ENCODE results near the gene PGR.

The PGR gene

DNA sequence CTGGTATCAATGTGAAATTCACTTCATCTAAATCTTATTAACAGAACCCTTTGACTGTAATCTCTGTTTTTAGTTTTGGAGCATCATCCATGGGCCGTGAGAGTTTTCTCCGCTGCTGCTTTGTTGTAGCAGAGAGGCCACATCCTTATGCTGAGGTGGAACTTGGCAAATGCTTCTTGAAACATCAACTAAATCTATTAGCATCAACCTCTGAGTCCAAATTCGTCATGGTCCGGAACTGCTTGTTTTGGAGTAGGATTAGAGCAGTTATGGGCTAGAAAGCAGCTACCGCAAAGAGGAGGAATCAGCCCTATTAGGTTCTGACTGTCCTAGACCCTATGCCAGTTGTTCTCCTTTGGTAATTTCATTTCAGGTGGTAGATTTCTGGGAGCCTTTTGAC, 117.7 kb downstream of the PGR start:
- Histone ChIP-seq H3K36me3 (ENCODE audit: insufficient read depth, low read length) (no peaks in the 10 kb centered on the region), H3K27ac (no peak overlapping the region), H3K9ac (ENCODE audit: insufficient read length) (no peak overlapping the region), H3K9me3 (ENCODE audit: low read depth, low read length) (no peaks in the 10 kb centered on the region), H3K4me3 (no peak overlapping the region)
- no peak for TF ChIP-seq POLR2AphosphoS5 (IDR thresholded peaks at IDR 0.05; ENCODE audit: borderline replicate concordance, low read depth, low read length)
- TF ChIP-seq FOXP2 (optimal IDR thresholded peaks at IDR 0.05; ENCODE audit: control extremely low read depth, extremely low read length, insufficient read depth), result no peak
- no peak for TF ChIP-seq EZH2 (IDR thresholded peaks at IDR 0.05)
- no peak for DNase-seq (ENCODE audit: low read depth, low spot score)

DNA sequence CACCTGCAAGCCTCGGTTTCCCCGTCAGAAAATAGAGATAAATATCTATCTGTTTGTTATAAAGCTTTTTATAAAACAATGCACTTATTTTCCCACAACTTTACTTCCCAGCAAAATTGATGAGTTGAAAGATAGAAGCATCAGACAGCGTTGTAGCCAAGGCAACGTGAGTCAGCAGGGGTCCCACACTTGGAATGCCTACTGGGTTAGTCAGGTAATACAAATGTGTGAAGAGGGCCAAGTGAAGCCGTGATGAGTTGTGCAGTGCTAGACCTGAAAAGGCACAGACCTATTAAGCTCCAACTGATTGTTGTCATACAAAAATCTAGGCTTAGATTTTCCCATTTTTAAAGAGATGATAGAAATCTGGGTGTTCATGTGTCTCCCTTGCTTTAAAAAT, 118.7 kb downstream of the PGR start:
- Histone ChIP-seq H3K4me3 (no peak overlapping the region), H3K9me3 (ENCODE audit: low read depth, low read length) (no peaks in the 10 kb centered on the region), H3K9ac (ENCODE audit: insufficient read length) (no peak overlapping the region)

DNA sequence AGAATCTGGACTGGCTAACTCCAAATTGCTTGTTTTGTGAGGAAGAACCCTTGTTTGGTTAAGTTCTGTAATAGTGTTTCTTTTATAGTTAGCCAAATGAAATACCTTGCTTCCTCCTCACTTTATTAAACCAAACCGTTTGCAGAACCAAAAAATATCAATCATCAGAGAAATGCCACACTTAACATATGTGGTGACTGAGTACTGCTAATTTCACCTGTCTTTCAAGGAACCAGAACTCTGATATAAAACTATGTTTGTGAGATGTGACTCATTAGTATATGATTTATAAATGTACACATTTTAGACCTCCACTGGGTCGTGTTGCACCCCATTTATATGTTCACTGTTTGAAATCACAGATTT, 119.9 kb downstream of the PGR start:
- DNase-seq (ENCODE audit: low read depth, low spot score), result no peak
- Histone ChIP-seq H3K36me3 (ENCODE audit: insufficient read depth, low read length) (no peaks in the 10 kb centered on the region), H3K9ac (ENCODE audit: insufficient read length) (no peak overlapping the region), H3K9me3 (ENCODE audit: low read depth, low read length) (no peaks in the 10 kb centered on the region), H3K27ac (no peak overlapping the region), H3K4me3 (no peak overlapping the region)
- TF ChIP-seq POLR2AphosphoS5 (IDR thresholded peaks at IDR 0.05; ENCODE audit: borderline replicate concordance, low read depth, low read length) (no peak), EZH2 (IDR thresholded peaks at IDR 0.05) (no peak), FOXP2 (optimal IDR thresholded peaks at IDR 0.05; ENCODE audit: control extremely low read depth, extremely low read length, insufficient read depth) (no peak)

More for the DNA sequence above, 118.7 kb downstream of the PGR start:
- Histone ChIP-seq H3K36me3 (ENCODE audit: insufficient read depth, low read length) (no peaks in the 10 kb centered on the region), H3K27ac (no peak overlapping the region)
- DNase-seq (ENCODE audit: low read depth, low spot score), result no peak
- TF ChIP-seq EZH2 (IDR thresholded peaks at IDR 0.05) (no peak), FOXP2 (optimal IDR thresholded peaks at IDR 0.05; ENCODE audit: control extremely low read depth, extremely low read length, insufficient read depth) (no peak), POLR2AphosphoS5 (IDR thresholded peaks at IDR 0.05; ENCODE audit: borderline replicate concordance, low read depth, low read length) (no peak)

DNA sequence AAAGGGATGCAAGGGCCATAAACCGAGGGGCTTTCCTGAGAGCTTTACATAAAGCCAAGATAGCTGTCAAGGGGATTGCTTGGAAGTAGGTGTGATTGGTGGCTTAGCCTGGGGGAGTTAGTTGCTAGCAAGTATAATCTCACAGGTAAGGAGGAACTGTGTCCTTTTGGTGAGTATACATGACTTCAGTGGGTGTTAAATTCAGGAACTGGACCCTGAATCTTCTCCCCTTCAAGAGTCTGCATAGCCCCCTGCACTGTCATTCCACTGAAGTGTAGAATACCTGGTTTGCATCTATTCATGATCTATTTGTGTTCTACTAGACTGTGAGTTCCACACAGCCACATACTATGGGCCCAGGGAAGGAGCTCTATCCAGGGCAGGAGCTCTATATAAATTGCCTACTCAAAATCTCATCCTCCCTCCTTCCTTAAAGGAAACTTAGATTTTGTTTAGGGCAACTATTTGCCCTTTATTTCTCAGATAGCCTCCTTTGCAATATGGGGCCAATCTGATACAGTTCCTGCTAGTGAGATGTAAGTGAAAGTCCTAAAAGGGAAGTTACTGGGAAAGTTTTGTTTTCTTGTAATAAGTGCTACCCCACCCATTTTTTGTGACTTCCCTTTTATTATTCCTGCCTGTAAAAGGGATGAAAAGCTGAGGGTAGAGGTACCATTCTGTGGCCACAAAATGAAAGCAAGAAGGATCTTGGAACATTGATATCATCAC, 120.5 kb downstream of the PGR start:
- no peak overlapping the region for H3K9ac ChIP-seq (ENCODE audit: insufficient read length)
- H3K27ac ChIP-seq, result no peak overlapping the region
- no peak for DNase-seq (ENCODE audit: low read depth, low spot score)
- TF ChIP-seq FOXP2 (optimal IDR thresholded peaks at IDR 0.05; ENCODE audit: control extremely low read depth, extremely low read length, insufficient read depth) (no peak), POLR2AphosphoS5 (IDR thresholded peaks at IDR 0.05; ENCODE audit: borderline replicate concordance, low read depth, low read length) (no peak), EZH2 (IDR thresholded peaks at IDR 0.05) (no peak)
- H3K9me3 ChIP-seq (ENCODE audit: low read depth, low read length), result no peaks in the 10 kb centered on the region
- no peaks in the 10 kb centered on the region for H3K36me3 ChIP-seq (ENCODE audit: insufficient read depth, low read length)
- H3K4me3 ChIP-seq, result no peak overlapping the region

DNA sequence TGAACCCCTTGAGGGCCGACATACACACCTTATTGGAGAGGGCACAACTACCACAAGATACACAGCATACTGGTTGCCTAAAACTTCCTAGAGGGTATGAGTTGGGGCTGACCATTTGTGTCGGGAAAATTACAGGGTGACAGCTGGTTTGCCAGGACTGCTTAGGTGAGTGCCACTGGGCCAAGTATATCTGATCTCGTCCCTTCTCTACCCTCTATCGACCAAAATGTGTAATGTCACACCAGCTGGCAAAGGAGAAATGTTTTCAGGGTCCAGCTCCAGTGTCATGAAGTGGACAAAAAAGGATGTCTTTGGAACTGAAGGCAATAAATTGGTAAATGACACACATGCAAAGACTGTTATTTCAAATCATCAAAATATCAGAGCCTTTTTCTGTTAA, 126.1 kb downstream of the PGR start:
- no peaks in the 10 kb centered on the region for H3K9me3 ChIP-seq (ENCODE audit: low read depth, low read length)
- H3K9ac ChIP-seq (ENCODE audit: insufficient read length), result no peak overlapping the region
- H3K36me3 ChIP-seq (ENCODE audit: insufficient read depth, low read length), result no peaks in the 10 kb centered on the region
- no peak for TF ChIP-seq POLR2AphosphoS5 (IDR thresholded peaks at IDR 0.05; ENCODE audit: borderline replicate concordance, low read depth, low read length)
- TF ChIP-seq FOXP2 (optimal IDR thresholded peaks at IDR 0.05; ENCODE audit: control extremely low read depth, extremely low read length, insufficient read depth), result no peak
- no peak for TF ChIP-seq EZH2 (IDR thresholded peaks at IDR 0.05)
- DNase-seq (ENCODE audit: low read depth, low spot score), result no peak
- no peak overlapping the region for H3K27ac ChIP-seq
- H3K4me3 ChIP-seq, result no peak overlapping the region

DNA sequence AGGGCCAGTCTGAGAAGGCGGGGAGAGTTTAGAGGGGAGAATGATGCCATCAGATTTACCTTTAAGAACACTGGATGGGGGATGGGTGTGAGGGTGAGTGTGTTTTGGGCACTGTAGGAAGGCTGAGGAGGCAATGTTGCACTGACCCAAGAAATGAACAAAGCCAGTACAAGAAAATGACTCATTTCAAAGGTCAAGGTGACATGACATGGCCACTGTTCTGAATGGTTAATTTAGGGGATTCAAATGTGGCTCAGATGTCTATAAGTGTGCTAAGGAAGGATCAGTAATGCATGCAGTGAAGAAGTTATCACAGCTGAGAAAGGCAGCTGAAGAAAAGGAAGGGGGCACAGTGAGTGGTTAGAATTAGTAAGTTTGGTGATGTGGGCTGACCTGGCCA, 129.9 kb downstream of the PGR start:
- no peak overlapping the region for H3K27ac ChIP-seq
- H3K9me3 ChIP-seq (ENCODE audit: low read depth, low read length), result no peaks in the 10 kb centered on the region
- no peaks in the 10 kb centered on the region for H3K36me3 ChIP-seq (ENCODE audit: insufficient read depth, low read length)
- no peak overlapping the region for H3K9ac ChIP-seq (ENCODE audit: insufficient read length)
- DNase-seq (ENCODE audit: low read depth, low spot score), result no peak
- H3K4me3 ChIP-seq, result no peak overlapping the region
- TF ChIP-seq EZH2 (IDR thresholded peaks at IDR 0.05) (no peak), FOXP2 (optimal IDR thresholded peaks at IDR 0.05; ENCODE audit: control extremely low read depth, extremely low read length, insufficient read depth) (no peak), POLR2AphosphoS5 (IDR thresholded peaks at IDR 0.05; ENCODE audit: borderline replicate concordance, low read depth, low read length) (no peak)

DNA sequence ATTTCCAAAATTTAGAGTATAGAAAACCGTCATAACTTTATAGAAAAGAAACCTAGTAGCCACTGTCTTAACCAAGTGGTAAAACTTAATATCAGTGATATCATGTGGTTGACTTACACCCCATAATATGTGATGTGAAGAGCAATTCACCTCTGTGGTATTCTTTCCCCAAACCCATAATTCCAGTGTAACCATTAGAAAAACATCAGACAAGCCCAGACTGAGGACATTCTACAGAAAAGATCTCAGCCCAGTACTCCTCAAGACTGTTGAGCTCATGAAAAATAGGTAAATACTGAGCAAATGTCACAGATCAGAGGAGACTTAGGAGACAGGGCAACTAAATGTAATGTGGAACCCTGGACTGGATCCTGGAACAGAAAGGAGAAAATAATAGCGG, 134.6 kb downstream of the PGR start:
- Histone ChIP-seq H3K36me3 (ENCODE audit: insufficient read depth, low read length) (no peaks in the 10 kb centered on the region), H3K9ac (ENCODE audit: insufficient read length) (no peak overlapping the region), H3K27ac (no peak overlapping the region), H3K4me3 (no peak overlapping the region), H3K9me3 (ENCODE audit: low read depth, low read length) (no peaks in the 10 kb centered on the region)
- DNase-seq (ENCODE audit: low read depth, low spot score), result no peak
- TF ChIP-seq EZH2 (IDR thresholded peaks at IDR 0.05) (no peak), POLR2AphosphoS5 (IDR thresholded peaks at IDR 0.05; ENCODE audit: borderline replicate concordance, low read depth, low read length) (no peak), FOXP2 (optimal IDR thresholded peaks at IDR 0.05; ENCODE audit: control extremely low read depth, extremely low read length, insufficient read depth) (no peak)

DNA sequence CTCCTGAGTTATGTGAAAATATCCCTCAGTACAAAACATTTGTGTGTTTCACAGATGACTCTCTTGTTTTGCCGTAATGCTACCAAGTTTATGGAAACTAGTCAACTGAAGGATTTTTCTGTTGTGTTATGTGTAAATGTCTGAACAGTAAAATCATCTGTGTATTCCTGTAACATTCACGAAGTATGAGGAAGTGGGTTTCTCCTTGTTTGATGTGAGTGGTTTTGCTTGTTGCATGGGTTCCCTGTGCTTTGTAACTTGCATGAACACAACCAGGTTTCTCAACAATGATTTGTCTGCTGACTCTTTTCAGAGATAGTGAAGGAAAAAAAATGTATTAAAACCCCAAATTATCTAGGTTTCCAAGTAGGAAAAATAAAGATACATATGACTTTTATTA, 138.1 kb downstream of the PGR start:
- DNase-seq (ENCODE audit: low read depth, low spot score), result no peak
- no peak overlapping the region for H3K4me3 ChIP-seq
- H3K36me3 ChIP-seq (ENCODE audit: insufficient read depth, low read length), result no peaks in the 10 kb centered on the region
- TF ChIP-seq EZH2 (IDR thresholded peaks at IDR 0.05) (no peak), POLR2AphosphoS5 (IDR thresholded peaks at IDR 0.05; ENCODE audit: borderline replicate concordance, low read depth, low read length) (no peak), FOXP2 (optimal IDR thresholded peaks at IDR 0.05; ENCODE audit: control extremely low read depth, extremely low read length, insufficient read depth) (no peak)
- H3K9me3 ChIP-seq (ENCODE audit: low read depth, low read length), result no peaks in the 10 kb centered on the region
- no peak overlapping the region for H3K9ac ChIP-seq (ENCODE audit: insufficient read length)
- H3K27ac ChIP-seq, result no peak overlapping the region

DNA sequence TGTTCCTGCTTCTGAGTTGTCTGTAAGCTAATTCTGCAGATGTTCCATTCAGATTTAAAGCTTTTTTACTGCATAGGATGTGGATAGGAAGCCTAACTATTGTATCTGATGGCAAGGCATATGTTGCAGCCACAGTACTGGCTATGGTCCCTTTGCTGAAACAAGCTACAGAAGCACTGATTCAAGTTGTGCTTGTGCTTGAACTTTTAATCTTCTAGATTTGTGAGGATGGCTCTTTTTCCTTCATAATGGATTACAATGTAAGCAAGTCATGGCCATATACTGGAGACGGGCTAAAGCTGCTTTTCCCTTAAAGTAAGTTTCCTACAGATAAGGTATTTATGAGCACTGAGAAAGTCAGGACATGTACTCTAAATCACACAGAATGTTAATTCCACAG, 138.7 kb downstream of the PGR start:
- no peak overlapping the region for H3K9ac ChIP-seq (ENCODE audit: insufficient read length)
- no peak overlapping the region for H3K27ac ChIP-seq
- TF ChIP-seq POLR2AphosphoS5 (IDR thresholded peaks at IDR 0.05; ENCODE audit: borderline replicate concordance, low read depth, low read length) (no peak), FOXP2 (optimal IDR thresholded peaks at IDR 0.05; ENCODE audit: control extremely low read depth, extremely low read length, insufficient read depth) (no peak), EZH2 (IDR thresholded peaks at IDR 0.05) (no peak)
- no peak overlapping the region for H3K4me3 ChIP-seq
- no peaks in the 10 kb centered on the region for H3K9me3 ChIP-seq (ENCODE audit: low read depth, low read length)
- no peak for DNase-seq (ENCODE audit: low read depth, low spot score)
- no peaks in the 10 kb centered on the region for H3K36me3 ChIP-seq (ENCODE audit: insufficient read depth, low read length)
